ENCODE data around the gene VCP.
A peak's percentile ranks its signal among the peaks of the same experiment; 100 is the strongest.

- TF ChIP-seq CTCF (IDR thresholded peaks at IDR 0.05): no peak
- TF ChIP-seq EP300 (IDR thresholded peaks at IDR 0.05): peak; percentile 42 to 44
These were observed 41.9 kb upstream of the VCP start for GRCh38 chr9:35114113-35114839.

Measured in tibial nerve (tissue), 4 donors.